ENCODE data around the gene TWF1.

Gene TWF1

GRCh38 chr12:43816168-43816567, 10.1 kb upstream of the TWF1 start:
- no peak for TF ChIP-seq GATA2 (IDR thresholded peaks at IDR 0.05; ENCODE audit: low read depth, low read length)
- no peak for TF ChIP-seq GATA3 (IDR thresholded peaks at IDR 0.05; ENCODE audit: low read depth, low read length)

DNA sequence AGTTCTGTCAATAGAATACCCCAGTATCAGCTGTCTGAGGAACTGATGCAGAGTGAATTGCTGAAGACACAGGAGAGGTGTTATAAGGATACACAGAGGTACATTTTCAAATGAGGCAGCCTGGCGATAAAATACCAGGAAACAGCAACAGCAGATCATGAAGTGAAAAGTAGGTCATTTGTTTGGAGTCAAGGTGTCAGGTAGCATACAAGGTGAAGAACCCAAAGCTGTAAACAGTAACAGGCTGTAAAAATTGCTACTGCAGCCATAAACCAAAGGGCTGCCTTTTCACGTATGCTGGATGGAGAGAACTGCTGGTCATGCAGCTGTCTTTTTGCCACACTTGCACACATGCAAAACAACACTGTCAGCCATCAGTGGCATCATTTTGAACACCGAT, 9.3 kb upstream of the TWF1 start:
- TF ChIP-seq GATA3 (IDR thresholded peaks at IDR 0.05; ENCODE audit: low read depth, low read length) (no peak), GATA2 (IDR thresholded peaks at IDR 0.05; ENCODE audit: low read depth, low read length) (no peak)

DNA sequence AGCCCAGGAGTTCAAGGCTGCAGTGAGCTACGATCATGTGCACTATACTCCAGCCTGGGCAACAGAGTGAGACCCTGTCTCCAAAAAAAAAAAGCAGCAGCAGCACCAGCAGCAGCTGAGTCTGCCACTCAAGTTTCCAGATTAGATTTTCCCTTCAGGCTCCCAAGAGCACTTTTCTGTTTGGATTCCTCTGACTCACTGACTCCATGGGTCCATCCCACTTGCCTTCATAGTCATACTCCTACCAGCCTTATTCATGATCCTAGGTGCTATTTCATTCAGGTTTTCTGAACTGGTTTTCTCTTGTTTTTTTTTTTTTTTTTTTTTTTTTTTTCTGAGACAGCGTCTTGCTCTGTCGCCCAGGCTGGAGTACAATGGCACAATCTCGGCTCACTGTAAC, 6.8 kb upstream of the TWF1 start:
- TF ChIP-seq GATA3 (IDR thresholded peaks at IDR 0.05; ENCODE audit: low read depth, low read length) (no peak), GATA2 (IDR thresholded peaks at IDR 0.05; ENCODE audit: low read depth, low read length) (no peak)

DNA sequence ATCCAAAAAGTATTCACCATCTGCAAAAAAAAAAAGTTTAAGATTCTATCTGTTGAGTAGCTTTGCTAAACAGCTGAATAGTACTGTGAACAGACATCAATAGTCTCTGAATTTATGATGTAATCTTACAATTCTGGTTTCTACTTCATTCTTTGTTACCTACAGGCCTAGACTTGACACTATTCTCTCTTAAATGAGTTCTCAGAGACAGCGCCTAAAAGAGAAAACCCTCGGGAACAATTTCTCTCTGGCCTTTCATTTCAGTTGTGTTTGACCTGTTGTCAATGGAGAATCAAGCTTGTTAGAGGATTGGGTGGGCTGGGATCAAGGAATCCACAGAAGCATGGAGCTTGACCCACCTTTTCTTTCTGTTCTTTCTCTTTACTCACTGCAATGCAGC, 5.9 kb upstream of the TWF1 start:
- TF ChIP-seq GATA3 (IDR thresholded peaks at IDR 0.05; ENCODE audit: low read depth, low read length) (no peak), GATA2 (IDR thresholded peaks at IDR 0.05; ENCODE audit: low read depth, low read length) (no peak)

GRCh38 chr12:43807386-43807785, 1.3 kb upstream of the TWF1 start:
- no peak for TF ChIP-seq GATA2 (IDR thresholded peaks at IDR 0.05; ENCODE audit: low read depth, low read length)
- TF ChIP-seq GATA3 (IDR thresholded peaks at IDR 0.05; ENCODE audit: low read depth, low read length): no peak

- TF ChIP-seq GATA3 (IDR thresholded peaks at IDR 0.05; ENCODE audit: low read depth, low read length) (no peak), GATA2 (IDR thresholded peaks at IDR 0.05; ENCODE audit: low read depth, low read length) (no peak)
Observed at GRCh38 chr12:43806737-43807072, 588 bp upstream of the TWF1 start.

DNA sequence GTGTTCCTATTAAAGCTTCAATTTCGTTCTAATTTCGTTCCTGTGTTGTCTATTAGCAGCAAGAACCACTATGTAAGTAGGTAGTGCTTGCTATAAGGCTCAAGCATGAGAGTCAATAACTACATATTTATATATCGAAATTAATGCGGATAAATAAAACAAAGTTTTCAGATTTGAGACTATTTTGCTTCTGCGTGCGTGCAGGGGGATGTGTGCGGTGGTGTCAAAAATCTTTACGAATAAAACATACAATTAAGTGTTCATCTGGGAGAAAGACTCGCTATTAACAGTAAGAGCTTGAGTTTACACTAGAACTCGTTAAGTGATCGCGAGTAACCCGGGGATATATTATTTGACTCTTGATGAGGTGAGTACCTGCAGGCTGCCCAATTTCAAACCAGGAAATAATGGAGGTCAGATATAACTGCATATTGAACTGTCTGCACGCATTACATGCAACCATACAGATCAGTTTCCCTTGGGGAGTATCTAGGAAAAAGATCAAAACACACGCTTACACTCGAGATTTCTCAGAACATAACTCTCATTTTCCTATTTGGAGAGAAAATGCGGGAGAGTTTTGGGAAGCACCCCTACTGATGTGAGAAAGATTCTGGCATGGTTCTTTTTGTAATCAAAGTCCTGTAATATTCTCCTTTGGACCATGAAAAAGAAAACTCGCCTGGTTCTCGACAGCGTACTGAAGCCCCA, 813 bp downstream of the TWF1 start:
- TF ChIP-seq GATA2 (IDR thresholded peaks at IDR 0.05; ENCODE audit: low read depth, low read length) (no peak), GATA3 (IDR thresholded peaks at IDR 0.05; ENCODE audit: low read depth, low read length) (no peak)

- TF ChIP-seq GATA2 (IDR thresholded peaks at IDR 0.05; ENCODE audit: low read depth, low read length) (no peak), GATA3 (IDR thresholded peaks at IDR 0.05; ENCODE audit: low read depth, low read length) (no peak)
Observed at GRCh38 chr12:43797561-43798217, 8.4 kb downstream of the TWF1 start.

- TF ChIP-seq GATA3 (IDR thresholded peaks at IDR 0.05; ENCODE audit: low read depth, low read length): no peak
- TF ChIP-seq GATA2 (IDR thresholded peaks at IDR 0.05; ENCODE audit: low read depth, low read length): no peak
Observed at GRCh38 chr12:43795716-43796280, 10.3 kb downstream of the TWF1 start.

DNA sequence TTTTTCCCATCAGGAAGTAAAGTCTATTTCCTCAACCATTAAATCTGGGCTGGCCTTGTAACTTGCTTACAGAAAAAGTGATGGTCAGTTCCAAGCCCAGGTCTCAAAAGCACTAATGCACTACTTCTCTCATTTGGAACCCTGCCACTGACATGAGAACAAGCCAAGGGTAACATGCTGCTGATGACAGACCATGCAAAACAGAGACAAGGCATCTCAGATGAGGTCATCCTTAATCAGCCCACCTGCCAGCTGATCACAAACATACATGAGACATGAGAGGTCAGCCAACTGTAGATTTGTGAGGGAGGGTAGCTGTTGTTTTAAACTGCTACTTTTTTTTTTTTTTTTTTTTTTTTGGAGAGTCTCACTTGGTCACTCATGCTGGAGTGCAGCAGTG, 16.2 kb downstream of the TWF1 start:
- TF ChIP-seq GATA2 (IDR thresholded peaks at IDR 0.05; ENCODE audit: low read depth, low read length) (no peak), GATA3 (IDR thresholded peaks at IDR 0.05; ENCODE audit: low read depth, low read length) (no peak)

DNA sequence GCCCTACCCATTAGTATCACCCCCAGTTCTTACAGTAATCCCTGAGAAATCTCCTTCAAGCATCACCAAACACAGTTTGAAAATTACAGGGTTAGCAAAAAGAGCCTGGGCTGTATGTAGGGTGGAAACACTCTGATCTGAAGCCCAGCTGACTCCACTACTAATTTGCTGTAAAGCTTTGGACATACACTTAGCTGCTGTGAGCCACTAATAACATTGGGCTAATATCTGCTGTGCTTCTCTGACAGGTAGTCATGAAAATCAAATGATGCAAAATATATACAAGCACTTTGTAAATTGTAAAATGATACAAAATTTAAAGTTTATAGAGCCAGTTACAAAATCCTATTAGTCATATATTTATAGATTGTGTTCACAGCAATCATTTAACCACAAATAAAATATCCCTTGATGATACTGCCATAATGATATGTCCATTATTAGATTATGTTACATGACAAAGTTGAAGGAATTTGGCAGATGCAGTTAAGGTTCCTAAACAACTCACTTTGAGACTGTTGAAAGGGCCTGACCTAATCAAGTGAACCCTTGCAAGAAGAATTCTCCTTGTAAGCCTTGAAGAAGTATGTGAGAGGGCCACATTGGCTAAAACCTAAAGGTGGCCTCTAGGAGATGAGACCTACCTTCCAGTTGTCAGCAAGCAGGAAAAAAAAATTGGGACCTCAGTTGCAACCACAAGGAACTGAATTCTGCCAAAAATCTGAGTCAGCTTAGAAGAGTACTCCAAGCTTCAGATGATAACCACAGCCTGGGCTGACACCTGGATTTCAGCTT, 19.0 kb downstream of the TWF1 start:
- TF ChIP-seq GATA2 (IDR thresholded peaks at IDR 0.05; ENCODE audit: low read depth, low read length) (no peak), GATA3 (IDR thresholded peaks at IDR 0.05; ENCODE audit: low read depth, low read length) (no peak)

GRCh38 chr12:43776498-43776897, 29.6 kb downstream of the TWF1 start:
- TF ChIP-seq GATA2 (IDR thresholded peaks at IDR 0.05; ENCODE audit: low read depth, low read length): no peak
- no peak for TF ChIP-seq GATA3 (IDR thresholded peaks at IDR 0.05; ENCODE audit: low read depth, low read length)

GRCh38 chr12:43766291-43766690, 39.8 kb downstream of the TWF1 start:
- TF ChIP-seq GATA2 (IDR thresholded peaks at IDR 0.05; ENCODE audit: low read depth, low read length) (no peak), GATA3 (IDR thresholded peaks at IDR 0.05; ENCODE audit: low read depth, low read length) (no peak)

- no peak for TF ChIP-seq GATA3 (IDR thresholded peaks at IDR 0.05; ENCODE audit: low read depth, low read length)
- TF ChIP-seq GATA2 (IDR thresholded peaks at IDR 0.05; ENCODE audit: low read depth, low read length): no peak
Observed at GRCh38 chr12:43764528-43764927, 41.6 kb downstream of the TWF1 start.

Measured in SH-SY5Y (cell line).